Activated CD8-positive, alpha-beta T cell treated with anti-CD3 and anti-CD28 coated beads, Interleukin-2, amount 10 ng/mL, durations not matched to agents 7 days and 5 days (primary cell): Measurements from ENCODE around the gene THTPA. TPM values are rescaled to one million over a fixed set of nuclear protein-coding genes. Genes with fewer than 3 reads are reported as not detected.
"Not testable (repeated sequence)": the region's sequence is repeated elsewhere in the genome, so short reads cannot be mapped to it uniquely, and the experiment has no call there.

ENCODE experiments used
- ATAC-seq: fragments of 150-1000 bp; cut with Tn5 transposase; one replicate; pipeline ENCODE4 v1.10.0; 2021; ENCODE audit warnings: moderate library complexity
- CTCF ChIA-PET: fragments of 350-600 bp; sonication (Branson Sonifier 250); formaldehyde crosslinking; loops from one replicate; lab custom pipeline; 2021; ENCODE audit warnings: antibody characterized with exemption; lab: Charles Lee
- POLR2A ChIA-PET: fragments of 350-600 bp; sonication (Branson Sonifier 250); formaldehyde crosslinking; loops from one replicate; lab custom pipeline; 2021; ENCODE audit warnings: antibody characterized with exemption; lab: Charles Lee
- DNase-seq: peaks from one replicate; pipeline ENCODE4 v3.0.0-alpha.2; 2020
- H3K27ac Mint-ChIP-seq: one replicate; pipeline ENCODE4 v1.8.0; 2021; ENCODE audit warnings: mild to moderate bottlenecking, mixed read lengths
- H3K27me3 Mint-ChIP-seq: one replicate; pipeline ENCODE4 v1.8.0; 2021; ENCODE audit warnings: low read depth, mixed read lengths
- H3K36me3 Mint-ChIP-seq: one replicate; pipeline ENCODE4 v1.8.0; 2021; ENCODE audit warnings: low read depth, mixed read lengths
- H3K4me1 Mint-ChIP-seq: one replicate; pipeline ENCODE4 v1.8.0; 2021; ENCODE audit warnings: low read depth, mixed read lengths
- H3K4me3 Mint-ChIP-seq: one replicate; pipeline ENCODE4 v1.8.0; 2021; ENCODE audit warnings: mild to moderate bottlenecking, mixed read lengths
- H3K9me3 Mint-ChIP-seq: one replicate; pipeline ENCODE4 v1.8.0; 2022; ENCODE audit warnings: mixed read lengths; ENCODE audit not compliant: insufficient read depth
- total RNA-seq, 2 experiments: library from RNA; stranded (reverse); gene quantifications; one replicate each; pipeline ENCODE4 v1.2.3, GENCODE V29; 2021

The THTPA gene
- total RNA-seq, 2 experiments from 2014 or later = 7.3 to 9.8 TPM

GRCh38 chr14:23601424-23601823 is 45.4 kb downstream of the THTPA start:
- no peak for ATAC-seq
- Mint-ChIP-seq H3K36me3 (no peaks in the 10 kb centered on the region), H3K27ac (no peak overlapping the region), H3K27me3 (no peaks in the 10 kb centered on the region), H3K4me1 (peaks cover 11% of the 10 kb centered on the region), H3K4me3 (no peak overlapping the region), H3K9me3 (no peaks in the 10 kb centered on the region)
- ChIA-PET CTCF (interaction anchor here (1.3 to 3.7 kb wide), 3 partner anchors 9 to 31 kb away, joined by 6 to 22 read pairs (median 10); no protein-coding TSS in a partner anchor), POLR2A (no interaction called here)
- no peak for DNase-seq

- no peak overlapping the region for H3K4me3 Mint-ChIP-seq
- peaks cover 14% of the 10 kb centered on the region for H3K4me1 Mint-ChIP-seq
- no peaks in the 10 kb centered on the region for H3K27me3 Mint-ChIP-seq
- ATAC-seq = no peak
- no peak for DNase-seq
- H3K9me3 Mint-ChIP-seq = no peaks in the 10 kb centered on the region
- ChIA-PET POLR2A (no interaction called here), CTCF (interaction anchor here (1.3 to 3.7 kb wide), 4 partner anchors 9 to 30 kb away, joined by 3 to 22 read pairs (median 8); no protein-coding TSS in a partner anchor)
- no peaks in the 10 kb centered on the region for H3K36me3 Mint-ChIP-seq
- H3K27ac Mint-ChIP-seq = no peak overlapping the region
Measured at GRCh38 chr14:23601845-23602180, 45.7 kb downstream of the THTPA start.

GRCh38 chr14:23602181-23603095 is 46.4 kb downstream of the THTPA start:
- ATAC-seq = no peak

GRCh38 chr14:23603103-23603502 is 47.0 kb downstream of the THTPA start:
- peaks cover 18% of the 10 kb centered on the region for H3K4me1 Mint-ChIP-seq
- POLR2A ChIA-PET = no interaction called here
- no peaks in the 10 kb centered on the region for H3K36me3 Mint-ChIP-seq
- DNase-seq = no peak
- CTCF ChIA-PET = interaction anchor here (1.3 kb wide), 1 partner anchor 10 kb away, joined by 3 read pairs; no protein-coding TSS in a partner anchor
- no peak overlapping the region for H3K27ac Mint-ChIP-seq
- ATAC-seq = no peak
- H3K9me3 Mint-ChIP-seq = no peaks in the 10 kb centered on the region
- no peak overlapping the region for H3K4me3 Mint-ChIP-seq
- H3K27me3 Mint-ChIP-seq = no peaks in the 10 kb centered on the region

More at GRCh38 chr14:23602181-23603095, 46.4 kb downstream of the THTPA start:
- DNase-seq = no peak
- POLR2A ChIA-PET = no interaction called here
- Mint-ChIP-seq H3K27ac (no peak overlapping the region), H3K27me3 (no peaks in the 10 kb centered on the region), H3K4me1 (peaks cover 18% of the 10 kb centered on the region), H3K36me3 (no peaks in the 10 kb centered on the region), H3K4me3 (no peak overlapping the region), H3K9me3 (no peaks in the 10 kb centered on the region)
- CTCF ChIA-PET = interaction anchor here (1.3 to 3.7 kb wide), 3 partner anchors 11 to 30 kb away, joined by 3 to 22 read pairs (median 10); no protein-coding TSS in a partner anchor

- Mint-ChIP-seq H3K27me3 (no peaks in the 10 kb centered on the region), H3K9me3 (peaks cover 5% of the 10 kb centered on the region), H3K4me3 (no peak overlapping the region), H3K27ac (no peak overlapping the region), H3K4me1 (peaks cover 23% of the 10 kb centered on the region), H3K36me3 (peaks cover 5% of the 10 kb centered on the region)
- ChIA-PET POLR2A (no interaction called here), CTCF (interaction anchor here (1.3 kb wide), 1 partner anchor 28 kb away, joined by 5 read pairs; no protein-coding TSS in a partner anchor)
- ATAC-seq (no peak), DNase-seq (no peak)
Measured at GRCh38 chr14:23604148-23604547, 48.1 kb downstream of the THTPA start.

DNA sequence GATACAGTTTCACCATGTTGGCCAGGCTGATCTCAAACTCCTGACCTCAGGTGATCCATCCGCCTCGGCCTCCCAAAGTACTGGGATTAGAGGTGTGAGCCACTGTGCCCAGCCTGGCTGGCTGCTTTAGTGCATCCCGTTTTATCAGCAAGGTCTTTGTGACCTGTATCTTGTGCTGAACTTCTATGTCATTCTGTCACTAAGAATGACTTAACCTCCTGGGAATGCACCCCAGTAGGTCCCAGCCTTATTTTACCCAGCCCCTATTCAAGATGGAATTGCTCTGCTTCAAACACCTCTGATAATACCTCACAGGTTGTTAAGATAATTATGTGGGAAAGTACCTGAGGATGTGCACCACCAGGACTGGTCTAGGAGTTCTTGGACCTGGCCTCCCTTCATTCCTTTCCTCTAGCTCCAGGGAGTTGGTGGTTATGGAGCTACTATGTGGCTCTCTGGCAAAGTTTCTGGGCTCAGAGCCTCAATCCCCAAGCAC is 48.7 kb downstream of the THTPA start:
- peaks cover 9% of the 10 kb centered on the region for H3K36me3 Mint-ChIP-seq
- ChIA-PET POLR2A (no interaction called here), CTCF (interaction anchor here (1.3 to 14.1 kb wide), 3 partner anchors 16 to 27 kb away, joined by 5 to 197 read pairs (median 23); no protein-coding TSS in a partner anchor)
- H3K9me3 Mint-ChIP-seq = peaks cover 7% of the 10 kb centered on the region
- DNase-seq (no peak), ATAC-seq (no peak)
- H3K27me3 Mint-ChIP-seq = no peaks in the 10 kb centered on the region
- H3K4me3 Mint-ChIP-seq = no peak overlapping the region
- H3K4me1 Mint-ChIP-seq = peaks cover 29% of the 10 kb centered on the region
- H3K27ac Mint-ChIP-seq = no peak overlapping the region

DNA sequence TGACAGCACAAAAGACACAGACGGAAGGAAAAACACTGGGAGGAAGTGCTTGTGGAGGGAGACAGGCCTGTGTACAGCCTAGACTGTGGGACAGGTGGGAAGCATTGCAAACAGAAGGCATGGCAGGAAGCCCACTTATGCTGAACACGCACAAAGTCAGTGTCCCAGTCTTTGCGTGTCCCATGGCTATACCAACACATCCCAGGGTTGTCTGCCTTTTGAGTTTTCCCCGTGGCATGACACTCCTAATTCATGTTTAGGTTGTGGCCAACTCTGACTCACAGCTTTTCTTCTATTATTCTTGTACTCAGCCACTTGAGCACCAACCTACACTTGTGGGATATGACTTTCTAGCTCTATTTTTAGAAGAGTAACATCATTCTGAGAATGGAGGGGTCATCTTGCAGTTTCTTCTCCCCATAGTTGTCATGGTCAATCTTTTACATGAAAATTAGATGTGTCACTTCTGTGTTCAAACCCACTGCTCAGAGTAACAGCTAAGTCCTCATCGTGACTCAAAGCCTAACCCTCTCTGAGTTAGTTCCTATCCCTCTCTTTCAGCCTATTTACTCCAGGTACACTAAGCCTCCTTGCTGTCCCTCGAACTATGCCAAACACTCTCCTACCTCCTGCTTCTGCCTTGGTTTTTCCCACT is 50.0 kb downstream of the THTPA start:
- peaks cover 42% of the 10 kb centered on the region for H3K4me1 Mint-ChIP-seq
- peaks cover 14% of the 10 kb centered on the region for H3K36me3 Mint-ChIP-seq
- no peak for DNase-seq

DNA sequence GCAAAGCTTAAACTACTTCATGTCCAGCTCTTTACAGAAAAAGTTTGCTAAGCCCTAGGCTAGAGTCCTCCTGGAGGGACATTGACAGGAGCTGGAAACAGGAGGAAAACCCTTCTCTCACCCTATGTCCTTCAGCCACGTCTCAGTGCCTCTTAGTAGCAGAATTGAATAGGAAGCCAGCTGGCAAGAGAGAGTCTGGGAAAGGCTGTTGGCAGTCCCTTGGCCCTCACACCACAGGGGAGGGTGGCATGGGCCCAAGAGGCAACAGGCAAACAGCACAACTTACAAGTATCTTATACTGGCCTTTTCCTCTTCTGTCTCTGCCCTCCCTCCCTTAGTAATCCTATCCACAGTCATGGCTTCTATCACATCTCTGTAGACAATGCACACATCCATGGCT is 52.4 kb downstream of the THTPA start:
- H3K36me3 Mint-ChIP-seq = peaks cover 16% of the 10 kb centered on the region
- POLR2A ChIA-PET = interaction anchor here (0.7 kb wide), 1 partner anchor 27 kb away, joined by 3 read pairs; no protein-coding TSS in a partner anchor
- H3K27ac Mint-ChIP-seq = no peak overlapping the region
- no peaks in the 10 kb centered on the region for H3K27me3 Mint-ChIP-seq
- CTCF ChIA-PET = interaction anchor here (1.2 to 14.1 kb wide), 4 partner anchors 11 to 24 kb away, joined by 3 to 197 read pairs (median 14); no protein-coding TSS in a partner anchor
- peaks cover 7% of the 10 kb centered on the region for H3K9me3 Mint-ChIP-seq
- ATAC-seq (no peak), DNase-seq (no peak)
- H3K4me3 Mint-ChIP-seq = no peak overlapping the region
- H3K4me1 Mint-ChIP-seq = peaks cover 47% of the 10 kb centered on the region

More for the DNA sequence above, 50.0 kb downstream of the THTPA start:
- peak overlapping the region; percentile 13 for H3K27ac Mint-ChIP-seq
- POLR2A ChIA-PET = no interaction called here
- no peak overlapping the region for H3K4me3 Mint-ChIP-seq
- peaks cover 7% of the 10 kb centered on the region for H3K9me3 Mint-ChIP-seq
- no peaks in the 10 kb centered on the region for H3K27me3 Mint-ChIP-seq
- ATAC-seq = no peak
- CTCF ChIA-PET = interaction anchor here (1.1 to 14.1 kb wide), 3 partner anchors 10 to 26 kb away, joined by 3 to 197 read pairs (median 23); no protein-coding TSS in a partner anchor

DNA sequence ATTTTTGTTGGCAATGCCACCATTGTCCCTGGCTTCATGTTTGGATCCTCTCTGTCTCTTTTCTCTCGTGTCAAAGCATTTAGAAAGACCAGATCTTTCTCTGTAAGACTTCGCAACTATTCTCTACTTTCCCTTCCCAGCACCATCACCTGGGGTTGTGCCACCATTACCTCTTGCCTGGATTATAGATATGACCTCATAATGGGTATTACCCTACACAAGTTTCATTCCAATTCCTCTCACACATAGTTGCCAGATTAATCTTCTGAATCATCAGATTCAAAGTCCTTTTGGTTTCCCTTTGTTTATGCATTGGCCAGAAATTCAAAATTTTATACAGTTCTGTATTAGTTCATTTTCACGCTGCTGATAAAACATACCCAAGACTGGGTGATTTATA is 52.9 kb downstream of the THTPA start:
- H3K4me1 Mint-ChIP-seq = peaks cover 47% of the 10 kb centered on the region
- no peaks in the 10 kb centered on the region for H3K27me3 Mint-ChIP-seq
- DNase-seq = no peak
- peak overlapping the region; percentile 74 for H3K27ac Mint-ChIP-seq
- ChIA-PET CTCF (interaction anchor here (1.7 to 14.1 kb wide), 3 partner anchors 16 to 23 kb away, joined by 4 to 197 read pairs (median 23); no protein-coding TSS in a partner anchor), POLR2A (no interaction called here)
- ATAC-seq = no peak
- peaks cover 16% of the 10 kb centered on the region for H3K36me3 Mint-ChIP-seq
- peaks cover 7% of the 10 kb centered on the region for H3K9me3 Mint-ChIP-seq
- no peak overlapping the region for H3K4me3 Mint-ChIP-seq

DNA sequence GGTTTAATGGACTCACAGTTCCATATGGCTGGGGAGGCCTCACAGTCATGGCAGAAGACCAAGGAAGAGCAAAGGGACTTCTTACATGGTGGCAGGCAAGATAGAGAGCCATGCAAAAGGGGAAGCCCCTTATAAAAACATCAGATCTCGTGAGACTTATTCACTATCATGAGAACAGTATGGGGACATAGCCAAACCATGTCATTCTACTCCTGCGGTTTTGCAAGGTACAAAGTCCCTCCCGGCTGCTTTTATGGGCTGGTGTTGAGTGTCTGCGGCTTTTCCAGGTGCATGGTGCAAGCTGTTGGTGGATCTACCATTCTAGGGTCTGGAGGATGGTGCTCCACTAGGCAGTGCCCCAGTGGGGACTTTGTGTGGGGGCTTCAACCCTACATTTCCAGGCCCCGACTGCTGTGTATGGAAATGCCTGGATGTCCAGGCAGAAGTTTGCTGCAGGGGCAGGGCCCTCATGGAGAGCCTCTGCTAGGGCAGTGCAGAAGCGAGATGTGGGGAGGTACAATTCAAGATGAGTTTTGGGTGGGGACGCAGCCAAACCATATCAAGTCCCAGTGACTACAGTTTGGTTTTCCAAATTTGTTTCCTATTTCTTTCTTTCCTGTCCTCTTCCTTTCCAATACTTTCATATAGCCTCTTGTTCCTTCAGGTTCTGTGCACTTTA is 53.5 kb downstream of the THTPA start:
- Mint-ChIP-seq H3K27ac (peak overlapping the region; percentile 99), H3K4me3 (peak overlapping the region; percentile 66), H3K4me1 (peaks cover 47% of the 10 kb centered on the region), H3K36me3 (peaks cover 16% of the 10 kb centered on the region)
- ChIA-PET POLR2A (interaction anchor here (0.9 to 1.9 kb wide), 2 partner anchors 23 to 485 kb away, joined by 4 to 5 read pairs; no protein-coding TSS in a partner anchor), CTCF (interaction anchor here (1.1 to 14.1 kb wide), 6 partner anchors 8 to 321 kb away, joined by 4 to 197 read pairs (median 6); no protein-coding TSS in a partner anchor)
- not testable (repeated sequence) for H3K27me3 Mint-ChIP-seq, DNase-seq, H3K9me3 Mint-ChIP-seq, ATAC-seq
